DMS153 (cell line): ENCODE data around the gene SLC66A2.
"Not testable (repeated sequence)": the region's sequence is repeated elsewhere in the genome, so short reads cannot be mapped to it uniquely, and the experiment has no call there.

Experiments
- DNase-seq: peaks from one replicate; lab custom pipeline; 2025; lab: John Stamatoyannopoulos, UW

Gene SLC66A2

GRCh38 chr18:79866889-79867574 lies 84.4 kb downstream of the SLC66A2 start:
- DNase-seq = no peak

GRCh38 chr18:79865951-79866350 lies 85.5 kb downstream of the SLC66A2 start:
- not testable (repeated sequence) for DNase-seq

- not testable (repeated sequence) for DNase-seq
Observed at GRCh38 chr18:79864955-79865354, 86.5 kb downstream of the SLC66A2 start.

GRCh38 chr18:79864006-79864725 lies 87.3 kb downstream of the SLC66A2 start:
- no peak for DNase-seq

- no peak for DNase-seq
Observed at GRCh38 chr18:79863161-79864005, 88.1 kb downstream of the SLC66A2 start.

GRCh38 chr18:79862562-79862961 lies 88.9 kb downstream of the SLC66A2 start:
- DNase-seq = no peak

- no peak for DNase-seq
Observed at GRCh38 chr18:79861687-79862086, 89.8 kb downstream of the SLC66A2 start.

- no peak for DNase-seq
Observed at GRCh38 chr18:79859314-79859713, 92.1 kb downstream of the SLC66A2 start.

GRCh38 chr18:79857082-79857671 lies 94.3 kb downstream of the SLC66A2 start:
- no peak for DNase-seq

- DNase-seq = peak; percentile 64
Observed at GRCh38 chr18:79856119-79857007, 95.1 kb downstream of the SLC66A2 start.

- DNase-seq = no peak
Observed at GRCh38 chr18:79855147-79855933, 96.1 kb downstream of the SLC66A2 start.

GRCh38 chr18:79853993-79854364 lies 97.5 kb downstream of the SLC66A2 start:
- DNase-seq = no peak

GRCh38 chr18:79853303-79853992 lies 98.0 kb downstream of the SLC66A2 start:
- no peak for DNase-seq

- no peak for DNase-seq
Observed at GRCh38 chr18:79852561-79853302, 98.7 kb downstream of the SLC66A2 start.
